ENCODE measurements around the gene PFN3.

Gene PFN3, protein sequence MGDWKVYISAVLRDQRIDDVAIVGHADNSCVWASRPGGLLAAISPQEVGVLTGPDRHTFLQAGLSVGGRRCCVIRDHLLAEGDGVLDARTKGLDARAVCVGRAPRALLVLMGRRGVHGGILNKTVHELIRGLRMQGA

DNA sequence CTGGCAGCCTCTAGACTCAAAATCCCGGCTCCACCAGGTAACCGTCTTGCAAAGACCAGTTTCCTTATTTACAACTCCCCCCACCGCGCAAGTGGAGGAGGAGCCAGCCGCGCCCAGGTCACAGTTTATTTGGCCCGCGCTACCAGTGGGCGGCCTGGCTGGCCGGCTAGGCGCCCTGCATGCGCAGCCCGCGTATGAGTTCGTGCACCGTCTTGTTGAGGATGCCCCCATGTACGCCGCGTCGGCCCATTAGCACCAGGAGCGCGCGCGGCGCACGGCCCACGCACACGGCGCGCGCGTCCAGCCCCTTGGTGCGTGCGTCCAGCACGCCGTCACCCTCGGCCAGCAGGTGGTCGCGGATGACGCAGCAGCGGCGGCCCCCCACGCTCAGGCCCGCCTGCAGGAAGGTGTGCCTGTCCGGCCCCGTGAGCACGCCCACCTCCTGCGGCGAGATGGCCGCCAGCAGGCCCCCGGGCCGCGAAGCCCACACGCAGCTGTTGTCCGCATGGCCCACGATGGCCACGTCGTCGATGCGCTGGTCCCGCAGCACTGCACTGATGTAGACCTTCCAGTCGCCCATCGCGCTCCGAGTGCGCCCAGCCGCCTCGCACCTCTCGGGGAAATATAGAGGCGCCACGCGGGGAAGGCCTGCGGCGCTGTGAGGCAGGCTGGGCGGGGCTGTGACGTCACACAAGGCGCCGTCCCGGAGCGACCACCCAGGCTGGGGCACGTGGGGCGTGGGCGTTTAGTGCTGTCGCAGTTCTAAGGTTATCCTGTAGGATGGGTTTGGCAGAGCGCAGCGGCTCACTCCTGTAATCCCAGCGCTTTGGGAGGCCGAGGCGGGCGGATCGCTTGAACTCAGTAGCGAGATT, at the start of gene PFN3:
Gene PFN3 (minus strand): TSS at position 665 of the 872 bp plus-strand sequence. CDS start 85 bp downstream, at position 580.
- in situ Hi-C loops (cut with HindIII; ENCODE audit: low sequenced_read_pairs): no loop called here

GRCh38 chr5:177449140-177450061, 48.9 kb upstream of the PFN3 start:
- in situ Hi-C loops (cut with HindIII; ENCODE audit: low sequenced_read_pairs): no loop called here

DNA sequence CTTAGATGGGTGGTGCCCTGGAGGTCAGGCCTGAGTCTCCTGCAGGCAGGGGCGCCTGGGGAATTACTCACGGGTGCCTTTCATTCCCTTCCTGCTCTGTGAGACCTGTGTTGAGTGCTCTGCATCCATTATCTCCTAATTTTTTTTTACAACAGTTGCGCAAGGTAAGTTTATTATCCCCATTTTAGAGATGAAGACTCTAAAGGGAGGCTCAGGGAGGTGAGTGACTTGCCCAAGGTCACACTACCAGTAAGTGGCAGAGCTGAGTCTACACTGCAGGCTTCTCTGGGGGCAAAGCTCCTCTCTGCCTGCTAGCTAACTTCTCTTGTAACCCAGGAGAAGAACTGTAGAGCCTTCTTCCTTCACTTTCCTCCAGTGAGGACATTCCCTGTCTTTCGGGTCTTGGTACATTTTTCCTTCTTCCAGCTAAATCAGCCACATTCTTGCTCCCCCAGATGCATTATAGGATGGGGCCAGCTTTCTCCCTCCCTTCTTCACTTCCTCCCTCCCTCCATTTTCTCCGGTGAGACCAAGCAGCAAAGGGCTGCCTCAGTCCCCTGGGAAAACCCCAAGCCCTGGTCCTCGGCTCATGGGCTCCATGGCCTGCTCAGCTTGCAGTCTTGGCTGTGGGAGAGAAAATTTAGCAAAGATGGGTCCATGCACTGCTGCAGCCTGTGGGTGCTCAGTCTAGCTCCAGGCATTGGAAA, 47.9 kb upstream of the PFN3 start:
- in situ Hi-C loops (cut with HindIII; ENCODE audit: low sequenced_read_pairs): no loop called here

DNA sequence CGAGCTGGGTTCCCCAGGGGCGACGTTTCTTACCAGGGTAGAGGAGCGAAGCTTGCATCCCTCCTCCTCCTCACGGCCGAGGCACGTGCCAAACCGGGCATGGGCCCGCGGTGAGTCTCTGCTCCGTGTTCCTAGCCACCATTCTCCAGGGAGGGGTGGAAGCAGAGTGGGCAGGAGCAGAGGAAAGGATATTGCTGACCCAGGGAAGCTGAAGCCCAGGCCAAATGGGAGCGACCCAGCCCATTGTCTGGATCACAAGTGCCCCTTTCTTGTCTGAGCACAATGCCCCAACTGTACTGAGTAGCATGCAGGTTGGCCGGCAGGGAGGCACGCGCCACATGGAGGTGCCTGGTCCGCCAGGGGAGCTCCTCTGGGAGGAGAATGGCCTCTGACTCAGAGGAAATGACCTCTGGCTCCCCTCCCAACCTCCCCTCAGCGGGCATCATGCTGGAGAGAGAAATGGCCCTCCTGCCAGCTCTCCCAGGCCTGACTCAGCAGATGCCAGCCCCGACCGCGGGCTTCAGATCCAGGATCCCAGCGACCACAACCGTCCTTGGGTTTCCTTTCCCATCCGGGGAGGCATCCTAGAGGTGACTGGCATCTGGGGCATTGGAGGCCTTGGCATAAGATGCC, 47.3 kb upstream of the PFN3 start:
- in situ Hi-C loops (cut with HindIII; ENCODE audit: low sequenced_read_pairs): no loop called here

DNA sequence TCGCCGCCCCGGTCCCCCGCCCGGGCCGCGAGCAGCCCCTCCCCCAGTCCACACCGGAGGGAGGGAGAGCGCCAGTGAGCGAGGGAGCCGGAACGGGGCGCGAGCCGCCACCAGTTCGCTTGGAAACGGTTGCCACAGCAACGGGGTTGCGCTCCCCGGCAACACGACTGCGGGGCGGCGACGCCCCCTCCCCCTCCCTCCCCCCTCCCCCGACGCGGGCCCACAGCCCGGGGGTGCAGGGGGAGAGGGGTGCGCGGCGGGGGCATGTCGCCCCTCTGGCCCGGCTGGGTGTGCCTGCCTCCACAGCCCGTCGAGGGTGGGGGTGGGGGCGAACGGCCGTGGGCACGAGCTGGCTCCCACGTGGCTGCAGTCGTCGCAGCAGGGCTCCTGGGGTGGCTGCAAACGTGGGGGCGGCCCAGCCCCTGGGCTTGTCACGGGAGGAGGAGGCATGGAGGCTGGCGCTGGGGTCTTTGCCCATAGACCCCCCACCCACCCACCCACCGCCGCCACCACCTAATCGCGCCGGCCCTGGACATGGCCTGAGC, 46.7 kb upstream of the PFN3 start:
- in situ Hi-C loops (cut with HindIII; ENCODE audit: low sequenced_read_pairs): no loop called here

- in situ Hi-C loops (cut with HindIII; ENCODE audit: low sequenced_read_pairs): no loop called here
These were observed 46.0 kb upstream of the PFN3 start, which contains the start of gene PRR7 for GRCh38 chr5:177446200-177447065. Gene PRR7, plus strand, starts transcription at chr5:177446814. Its CDS starts 8,254 bp downstream, at chr5:177455068.

GRCh38 chr5:177445917-177446199, 45.4 kb upstream of the PFN3 start:
- in situ Hi-C loops (cut with HindIII; ENCODE audit: low sequenced_read_pairs): no loop called here

- in situ Hi-C loops (cut with HindIII; ENCODE audit: low sequenced_read_pairs): no loop called here
These were observed 44.8 kb upstream of the PFN3 start for GRCh38 chr5:177445052-177445916.

DNA sequence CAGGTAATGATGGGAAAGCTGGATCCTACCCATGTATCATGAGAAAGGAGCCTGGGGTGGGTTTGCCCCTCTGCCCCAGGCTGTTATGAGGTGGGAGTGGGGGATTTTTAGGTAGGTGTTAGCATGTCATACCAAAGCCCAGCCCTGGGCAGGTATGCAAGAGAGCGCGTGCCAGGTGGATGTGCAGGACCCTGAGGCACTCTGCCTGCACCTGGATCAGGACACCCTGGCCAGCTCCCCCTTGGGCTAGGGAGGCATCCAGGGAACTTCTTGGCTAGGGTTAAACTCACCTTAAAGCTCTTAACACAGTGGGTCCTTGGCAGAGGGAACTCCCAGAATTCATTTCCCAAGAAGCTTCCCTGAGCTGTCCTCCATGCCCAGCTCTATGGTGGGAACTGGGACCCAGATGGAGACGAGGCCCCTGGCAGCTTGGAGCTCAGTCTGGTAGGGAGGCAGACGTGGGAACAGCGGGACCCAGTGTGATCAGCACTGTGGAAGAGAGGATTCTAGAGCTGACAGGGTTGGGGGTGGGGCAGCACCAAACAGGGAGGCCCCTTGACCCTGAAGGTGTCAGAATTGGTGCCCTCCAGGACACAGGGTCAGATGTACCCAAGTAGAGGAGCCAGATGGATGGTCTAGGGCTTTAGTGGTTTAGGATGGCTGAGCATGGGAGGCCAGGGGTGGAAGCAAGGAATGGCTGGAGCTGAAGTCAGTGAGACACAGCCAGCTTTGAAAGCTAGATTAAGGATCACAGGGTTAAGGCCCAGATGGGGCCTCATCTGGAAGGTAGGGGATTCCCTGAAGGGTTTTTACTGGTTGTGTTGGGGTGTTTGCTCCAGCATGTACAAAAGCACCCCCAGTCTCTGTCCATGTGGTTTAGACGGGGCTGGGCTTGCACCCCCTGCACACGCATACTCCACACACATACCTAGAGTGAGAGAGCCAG, 43.9 kb upstream of the PFN3 start:
- in situ Hi-C loops (cut with HindIII; ENCODE audit: low sequenced_read_pairs): no loop called here

- in situ Hi-C loops (cut with HindIII; ENCODE audit: low sequenced_read_pairs): no loop called here
These were observed 42.9 kb upstream of the PFN3 start for GRCh38 chr5:177443144-177443983.

GRCh38 chr5:177442066-177442826, 41.8 kb upstream of the PFN3 start:
- in situ Hi-C loops (cut with HindIII; ENCODE audit: low sequenced_read_pairs): no loop called here

DNA sequence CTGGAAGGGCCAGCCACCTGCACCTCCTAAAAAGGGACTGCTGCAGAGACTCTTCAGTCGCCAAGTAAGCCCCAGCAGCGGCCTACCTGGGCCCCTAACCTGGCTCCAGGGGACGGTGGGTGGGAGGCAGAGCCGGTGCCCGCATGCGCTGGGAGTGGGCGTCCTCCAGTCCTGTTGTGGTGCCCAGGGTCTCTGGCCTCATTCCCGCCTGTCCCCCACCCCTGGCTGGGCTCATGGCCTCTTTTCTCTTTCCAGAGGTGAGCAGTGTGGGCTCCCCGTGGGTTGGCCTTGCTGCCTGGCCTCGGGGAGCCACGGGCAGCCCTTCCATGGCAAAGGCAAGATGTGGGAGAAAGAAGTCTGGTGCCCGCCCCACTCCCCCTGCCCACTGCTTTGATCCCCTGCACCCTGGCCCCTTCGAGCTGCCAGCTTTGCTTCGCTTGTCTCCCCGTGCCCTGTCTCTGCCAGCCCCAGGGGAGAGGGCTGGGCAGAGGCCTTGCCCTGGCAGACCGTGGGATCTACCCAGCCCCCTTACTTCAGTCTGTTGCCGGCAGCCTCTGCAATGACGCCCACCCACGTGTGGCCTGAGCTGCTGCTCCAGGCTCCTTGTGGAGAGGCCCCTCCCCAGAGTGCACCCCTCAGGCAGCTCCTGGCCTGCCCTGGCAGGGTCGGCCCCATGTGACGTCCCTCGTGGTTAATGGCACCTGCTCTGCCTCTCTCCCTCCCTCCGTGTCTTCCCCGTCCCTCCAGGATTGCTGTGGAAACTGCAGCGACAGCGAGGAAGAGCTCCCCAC, 40.7 kb upstream of the PFN3 start:
- in situ Hi-C loops (cut with HindIII; ENCODE audit: low sequenced_read_pairs): no loop called here

- in situ Hi-C loops (cut with HindIII; ENCODE audit: low sequenced_read_pairs): no loop called here
These were observed 39.9 kb upstream of the PFN3 start for GRCh38 chr5:177440211-177440989.

GRCh38 chr5:177439518-177440053, 39.1 kb upstream of the PFN3 start:
- in situ Hi-C loops (cut with HindIII; ENCODE audit: low sequenced_read_pairs): no loop called here

Data from DLD1 (cell line).